GM21619 (cell line): ENCODE measurements around the gene USP3.

Source experiments
- ATAC-seq: cut with Tn5 transposase; IDR thresholded peaks from one replicate; pipeline ENCODE4 v1.9.1; 2021; ENCODE audit not compliant: unreplicated experiment

USP3 gene

DNA sequence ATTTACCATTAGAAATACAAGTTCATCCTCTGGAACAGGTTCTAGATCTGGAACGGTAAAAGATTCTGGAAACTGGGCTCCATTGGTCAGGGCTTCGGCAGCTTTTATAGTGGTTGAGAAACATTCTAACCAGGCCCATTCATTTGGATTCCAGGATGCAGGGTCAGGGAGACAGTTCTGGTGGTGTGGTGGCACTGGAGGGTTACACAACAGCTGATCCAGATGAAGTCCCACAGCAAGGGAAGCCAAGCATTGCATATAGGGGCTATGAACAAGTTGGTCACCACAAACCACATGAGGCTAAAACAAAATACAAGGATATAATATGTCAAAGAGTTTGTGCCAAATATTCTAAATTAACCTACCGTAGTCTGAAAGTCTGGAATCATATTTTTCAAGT lies 135.8 kb downstream of the USP3 start:
- ATAC-seq = no peak
